Left ventricle myocardium inferior (tissue), 1 donor: ENCODE data around the gene CCSER2. TPM values are rescaled to one million over a fixed set of nuclear protein-coding genes. Genes with fewer than 3 reads are reported as not detected.
"Not testable (repeated sequence)": the region's sequence is repeated elsewhere in the genome, so short reads cannot be mapped to it uniquely, and the experiment has no call there.

Experiments
- DNase-seq: peaks from one replicate; pipeline ENCODE4 v3.0.0-alpha.2; 2020
- H3K27ac ChIP-seq: fragments of 200-600 bp; replicated peaks from 2 replicates; pipeline ENCODE4 v1.8.0; 2021
- H3K27me3 ChIP-seq: fragments of 200-600 bp; 2 replicates; pipeline ENCODE4 v1.8.0; 2021; ENCODE audit warnings: low read depth
- H3K36me3 ChIP-seq: fragments of 200-600 bp; 2 replicates; pipeline ENCODE4 v1.8.0; 2021
- H3K4me1 ChIP-seq: fragments of 200-600 bp; 2 replicates; pipeline ENCODE4 v1.8.0; 2021
- H3K4me3 ChIP-seq: fragments of 200-600 bp; 2 replicates; pipeline ENCODE4 v1.8.0; 2021; ENCODE audit warnings: mild to moderate bottlenecking, moderate library complexity
- H3K9me3 ChIP-seq: fragments of 200-600 bp; replicated peaks from 2 replicates; pipeline ENCODE4 v1.8.0; 2021
- CTCF ChIP-seq: fragments of 200-600 bp; IDR thresholded peaks from 2 replicates; pipeline ENCODE4 v1.8.0; 2021; ENCODE audit warnings: antibody characterized with exemption, mild to moderate bottlenecking, borderline replicate concordance
- intact Hi-C: fragments of 100-400 bp; cut with micrococcal nuclease; formaldehyde crosslinking; loops from one replicate; pipeline ENCODE4 v1.11.0; 2022
- total RNA-seq: library from RNA; stranded (reverse); fragmentation: NEBNext Ultra II Directional; extraction: Animal tissue kit (Norgen Biotek cat#: 25700); gene quantifications from one replicate; pipeline ENCODE4 v1.2.1, GENCODE V29; 2021
- donor health status: DM: no; HTN: yes; CAD: no; lungs with severe emphysema.

CCSER2 gene
- total RNA-seq, 1 donor from 2014 or later = 175 TPM

DNA sequence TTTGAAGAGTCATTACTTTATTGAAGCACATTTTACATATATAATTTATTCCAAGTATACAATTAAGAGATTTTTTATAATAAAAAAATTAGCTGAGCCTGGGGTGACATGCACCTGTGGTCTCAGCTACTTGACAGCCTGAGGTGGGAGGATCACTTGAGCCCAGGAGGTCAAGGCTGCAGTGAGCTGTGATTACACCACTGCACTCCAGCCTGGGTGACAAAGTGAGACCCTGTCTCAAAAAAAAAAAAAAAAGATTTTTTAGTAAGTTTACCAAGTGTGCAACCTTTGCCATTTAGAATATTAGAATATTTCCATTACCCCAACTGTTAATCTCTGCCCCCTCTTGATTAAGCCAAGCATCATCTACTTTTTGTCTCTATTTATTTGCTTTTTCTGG is 196.0 kb downstream of the CCSER2 start:
- TF ChIP-seq CTCF = no peak
- peaks cover 10% of the 10 kb centered on the region for H3K9me3 ChIP-seq
- intact Hi-C loops = no loop called here

GRCh38 chr10:84525120-84525806 is 196.9 kb downstream of the CCSER2 start:
- no peak for DNase-seq
- H3K4me3 ChIP-seq = no peak overlapping the region
- intact Hi-C loops = no loop called here
- H3K27ac ChIP-seq = no peak overlapping the region
- TF ChIP-seq CTCF = no peak
- no peaks in the 10 kb centered on the region for H3K4me1 ChIP-seq
- H3K9me3 ChIP-seq = peaks cover 10% of the 10 kb centered on the region
- no peaks in the 10 kb centered on the region for H3K27me3 ChIP-seq
- H3K36me3 ChIP-seq = no peaks in the 10 kb centered on the region

More for the DNA sequence above, 196.0 kb downstream of the CCSER2 start:
- no peak for DNase-seq
- Histone ChIP-seq H3K36me3 (no peaks in the 10 kb centered on the region), H3K27me3 (no peaks in the 10 kb centered on the region), H3K27ac (no peak overlapping the region), H3K4me1 (no peaks in the 10 kb centered on the region), H3K4me3 (no peak overlapping the region)

- intact Hi-C loops, H3K4me1 ChIP-seq, H3K4me3 ChIP-seq, H3K27ac ChIP-seq, H3K27me3 ChIP-seq, H3K36me3 ChIP-seq, H3K9me3 ChIP-seq, DNase-seq: not testable (repeated sequence)
Measured at GRCh38 chr10:84525807-84526182, 197.4 kb downstream of the CCSER2 start.

DNA sequence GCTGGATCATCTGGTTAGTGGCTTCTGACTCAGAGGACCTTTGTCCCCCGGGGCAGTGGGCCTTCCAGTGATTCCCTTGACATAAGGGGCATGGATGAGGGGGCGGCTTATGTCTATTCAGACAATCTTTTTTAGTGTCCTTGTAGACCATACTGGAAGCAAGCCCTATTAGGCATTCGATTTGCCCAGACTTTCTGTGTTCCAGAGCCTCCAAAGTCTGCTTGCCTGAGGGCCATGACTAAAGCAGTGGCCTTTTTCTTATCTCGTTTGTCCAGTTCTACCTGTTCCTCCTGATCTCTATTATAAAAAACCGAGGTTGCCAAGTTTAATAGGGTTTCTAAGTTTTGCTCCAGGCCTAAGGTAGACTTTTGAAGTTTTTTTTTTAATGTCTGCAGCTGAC is 199.0 kb downstream of the CCSER2 start:
- not testable (repeated sequence) for DNase-seq

DNA sequence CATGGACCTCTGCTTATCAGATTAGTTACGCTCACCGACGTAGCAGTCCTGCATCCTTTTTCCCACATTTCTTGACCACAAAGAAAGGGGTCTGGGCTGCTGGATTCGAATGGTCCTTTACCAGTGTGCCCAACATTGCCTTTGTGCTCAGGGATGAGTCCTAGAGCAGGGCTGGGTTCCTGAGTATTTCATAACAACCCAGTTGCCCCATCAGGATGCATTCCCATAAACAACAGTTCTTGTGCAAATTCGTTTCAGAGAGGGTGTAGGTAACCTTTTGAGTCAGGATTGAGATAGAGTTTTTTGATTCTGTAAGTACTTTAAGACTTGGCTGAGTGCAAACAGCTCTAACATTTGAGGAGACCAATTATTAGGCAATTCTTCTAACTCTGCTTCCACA is 200.1 kb downstream of the CCSER2 start:
- H3K9me3 ChIP-seq, H3K27me3 ChIP-seq, intact Hi-C loops, H3K36me3 ChIP-seq, H3K27ac ChIP-seq, H3K4me1 ChIP-seq, DNase-seq, H3K4me3 ChIP-seq: not testable (repeated sequence)

More for the DNA sequence above, 199.0 kb downstream of the CCSER2 start:
- H3K27me3 ChIP-seq, intact Hi-C loops, H3K4me1 ChIP-seq, H3K9me3 ChIP-seq, H3K27ac ChIP-seq, H3K36me3 ChIP-seq, H3K4me3 ChIP-seq: not testable (repeated sequence)

GRCh38 chr10:84530724-84531325 is 202.4 kb downstream of the CCSER2 start:
- no peak for TF ChIP-seq CTCF
- no peak for DNase-seq
- H3K4me1 ChIP-seq = no peaks in the 10 kb centered on the region
- intact Hi-C loops = no loop called here
- no peaks in the 10 kb centered on the region for H3K27me3 ChIP-seq
- H3K27ac ChIP-seq = no peak overlapping the region
- no peaks in the 10 kb centered on the region for H3K36me3 ChIP-seq
- no peak overlapping the region for H3K4me3 ChIP-seq
- H3K9me3 ChIP-seq = peaks cover 8% of the 10 kb centered on the region

- no peak overlapping the region for H3K27ac ChIP-seq
- H3K4me1 ChIP-seq = no peaks in the 10 kb centered on the region
- H3K9me3 ChIP-seq = peaks cover 2% of the 10 kb centered on the region
- H3K27me3 ChIP-seq = no peaks in the 10 kb centered on the region
- intact Hi-C loops = no loop called here
- no peaks in the 10 kb centered on the region for H3K36me3 ChIP-seq
- H3K4me3 ChIP-seq = no peak overlapping the region
- TF ChIP-seq CTCF = no peak
- DNase-seq = no peak
Measured at GRCh38 chr10:84531396-84531795, 203.0 kb downstream of the CCSER2 start.
